ENCODE measurements around the gene HAO1.

GRCh38 chr20:7926323-7926722 is 13.9 kb downstream of the HAO1 start:
- TF ChIP-seq CTCF (conservative IDR thresholded peaks at IDR 0.05; ENCODE audit: low read depth, low read length) (no peak), POLR2A (IDR thresholded peaks at IDR 0.05; ENCODE audit: low read depth, low read length) (no peak), FOS (IDR thresholded peaks at IDR 0.05; ENCODE audit: low read depth, low read length) (no peak), CHD1 (IDR thresholded peaks at IDR 0.05; ENCODE audit: low read depth, low read length) (no peak), RFX5 (IDR thresholded peaks at IDR 0.05; ENCODE audit: low read depth, low read length) (no peak), RCOR1 (IDR thresholded peaks at IDR 0.05; ENCODE audit: insufficient replicate concordance, low read length) (no peak), CEBPB (IDR thresholded peaks at IDR 0.05; ENCODE audit: low read depth, low read length) (no peak), NFE2L2 (IDR thresholded peaks at IDR 0.05; ENCODE audit: low read depth, low read length) (no peak), RAD21 (IDR thresholded peaks at IDR 0.05; ENCODE audit: low read length) (no peak), BHLHE40 (IDR thresholded peaks at IDR 0.05; ENCODE audit: low read depth, low read length) (no peak), USF2 (IDR thresholded peaks at IDR 0.05; ENCODE audit: low read depth, low read length) (no peak), MXI1 (IDR thresholded peaks at IDR 0.05; ENCODE audit: borderline replicate concordance, low read depth, low read length) (no peak), SMC3 (IDR thresholded peaks at IDR 0.05; ENCODE audit: low read depth, low read length) (no peak)
- TF ChIP-seq, protein P1, sequence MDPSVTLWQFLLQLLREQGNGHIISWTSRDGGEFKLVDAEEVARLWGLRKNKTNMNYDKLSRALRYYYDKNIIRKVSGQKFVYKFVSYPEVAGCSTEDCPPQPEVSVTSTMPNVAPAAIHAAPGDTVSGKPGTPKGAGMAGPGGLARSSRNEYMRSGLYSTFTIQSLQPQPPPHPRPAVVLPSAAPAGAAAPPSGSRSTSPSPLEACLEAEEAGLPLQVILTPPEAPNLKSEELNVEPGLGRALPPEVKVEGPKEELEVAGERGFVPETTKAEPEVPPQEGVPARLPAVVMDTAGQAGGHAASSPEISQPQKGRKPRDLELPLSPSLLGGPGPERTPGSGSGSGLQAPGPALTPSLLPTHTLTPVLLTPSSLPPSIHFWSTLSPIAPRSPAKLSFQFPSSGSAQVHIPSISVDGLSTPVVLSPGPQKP (IDR thresholded peaks at IDR 0.05; ENCODE audit: borderline replicate concordance, low read depth, low read length), result no peak

All from IMR-90 (cell line).